Measurements from ENCODE around the gene CXCR3.

DNA sequence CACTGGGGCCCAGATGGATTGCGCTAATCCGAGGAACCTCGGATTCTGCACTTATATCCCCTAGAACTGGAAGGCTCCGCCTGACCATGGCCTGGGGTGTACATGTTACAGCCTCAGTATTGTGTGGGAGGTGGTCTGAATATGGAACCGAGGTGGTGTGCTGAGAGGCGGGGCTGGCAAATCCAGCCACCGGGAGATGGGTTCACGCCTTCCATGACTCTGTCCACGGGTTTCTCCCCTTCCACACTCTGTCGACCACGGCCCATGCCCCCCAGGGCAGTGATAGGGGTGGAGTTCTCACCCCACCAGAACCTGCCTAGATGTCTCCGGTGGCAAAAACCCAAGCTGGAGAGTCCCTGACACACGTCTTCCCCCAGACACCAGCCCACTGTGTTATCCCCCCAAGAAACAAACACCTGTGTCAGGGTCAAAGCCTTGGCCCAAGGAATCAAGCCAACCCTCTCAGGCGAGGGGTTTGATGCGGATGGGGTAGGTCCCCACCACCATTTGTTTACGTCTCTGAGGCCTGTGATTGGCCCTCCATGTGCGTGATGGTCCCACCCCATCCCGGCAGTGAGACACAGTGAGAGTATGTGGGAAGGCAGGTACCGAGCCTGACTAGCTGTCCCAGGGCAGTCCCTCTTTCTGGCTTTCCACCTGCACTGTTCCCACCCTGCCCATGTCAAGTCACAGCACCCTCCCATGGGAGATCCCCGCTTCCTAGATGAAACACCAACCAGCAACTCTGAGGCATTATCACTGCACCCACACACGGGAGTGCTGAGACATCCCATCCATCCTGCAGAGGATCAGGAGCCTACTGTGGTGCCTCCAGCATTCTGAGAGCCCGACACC, 42.5 kb upstream of the CXCR3 start:
- TF ChIP-seq, protein P1, sequence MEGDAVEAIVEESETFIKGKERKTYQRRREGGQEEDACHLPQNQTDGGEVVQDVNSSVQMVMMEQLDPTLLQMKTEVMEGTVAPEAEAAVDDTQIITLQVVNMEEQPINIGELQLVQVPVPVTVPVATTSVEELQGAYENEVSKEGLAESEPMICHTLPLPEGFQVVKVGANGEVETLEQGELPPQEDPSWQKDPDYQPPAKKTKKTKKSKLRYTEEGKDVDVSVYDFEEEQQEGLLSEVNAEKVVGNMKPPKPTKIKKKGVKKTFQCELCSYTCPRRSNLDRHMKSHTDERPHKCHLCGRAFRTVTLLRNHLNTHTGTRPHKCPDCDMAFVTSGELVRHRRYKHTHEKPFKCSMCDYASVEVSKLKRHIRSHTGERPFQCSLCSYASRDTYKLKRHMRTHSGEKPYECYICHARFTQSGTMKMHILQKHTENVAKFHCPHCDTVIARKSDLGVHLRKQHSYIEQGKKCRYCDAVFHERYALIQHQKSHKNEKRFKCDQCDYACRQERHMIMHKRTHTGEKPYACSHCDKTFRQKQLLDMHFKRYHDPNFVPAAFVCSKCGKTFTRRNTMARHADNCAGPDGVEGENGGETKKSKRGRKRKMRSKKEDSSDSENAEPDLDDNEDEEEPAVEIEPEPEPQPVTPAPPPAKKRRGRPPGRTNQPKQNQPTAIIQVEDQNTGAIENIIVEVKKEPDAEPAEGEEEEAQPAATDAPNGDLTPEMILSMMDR (IDR thresholded peaks at IDR 0.05) = no peak
- TF ChIP-seq POLR2A (IDR thresholded peaks at IDR 0.05) (no peak), POLR2AphosphoS5 (IDR thresholded peaks at IDR 0.05) (no peak)
